RKO (cell line): ENCODE results near the gene MAP3K3.
A peak's percentile ranks its signal among the peaks of the same experiment; 100 is the strongest.

ENCODE experiments used
- DNase-seq: peaks from one replicate; pipeline ENCODE4 v3.0.0-alpha.2; 2016; ENCODE audit warnings: low spot score

MAP3K3 gene

DNA sequence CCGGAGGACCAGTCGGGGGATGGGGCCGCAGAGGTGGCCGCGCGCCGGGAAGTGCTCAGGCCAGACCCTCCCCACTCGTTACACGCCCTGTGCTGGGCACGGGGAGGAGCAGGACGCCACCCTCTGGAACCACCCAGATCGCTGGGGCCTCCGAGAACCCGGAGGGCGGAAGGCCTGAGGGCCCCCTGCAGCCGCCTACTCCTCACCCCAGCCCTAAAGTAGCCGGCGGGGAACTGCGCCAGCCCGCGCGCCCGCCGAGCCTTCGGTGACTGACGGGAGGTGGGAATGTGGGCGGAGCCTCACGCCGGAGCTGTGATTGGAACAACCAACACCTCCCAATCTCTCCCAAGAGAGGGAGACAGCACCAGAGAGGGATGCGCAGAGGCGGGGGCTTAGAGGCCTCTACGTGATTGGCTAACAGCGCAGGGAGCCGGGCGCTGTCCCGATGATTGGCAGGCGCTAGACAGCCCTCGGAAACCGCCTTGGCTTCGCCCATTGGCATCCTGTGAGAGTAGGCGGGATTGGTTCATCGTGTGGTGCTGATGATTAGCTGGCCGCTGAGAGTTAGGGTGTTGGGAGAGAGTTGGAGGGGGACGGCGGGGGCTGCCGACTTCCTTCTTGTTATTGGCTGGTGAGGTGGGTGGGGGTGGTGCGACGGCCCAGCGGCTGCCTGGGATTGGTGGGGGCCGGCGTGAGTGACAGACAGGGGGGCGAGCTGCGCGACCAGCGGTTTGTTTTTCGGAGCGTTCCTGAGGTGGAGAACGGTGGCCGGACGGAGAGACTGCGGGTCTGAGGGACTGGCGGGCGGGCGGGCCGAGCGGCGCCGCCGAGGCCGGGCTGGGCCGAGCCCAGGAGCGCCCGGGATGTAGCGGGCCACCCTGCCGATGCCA is at the start of gene MAP3K3:
MAP3K3 (plus strand) TSS at position 734 of the 890 bp plus-strand sequence. CDS start 343 bp downstream, outside the sequence.
- DNase-seq, result peak; percentile 100

DNA sequence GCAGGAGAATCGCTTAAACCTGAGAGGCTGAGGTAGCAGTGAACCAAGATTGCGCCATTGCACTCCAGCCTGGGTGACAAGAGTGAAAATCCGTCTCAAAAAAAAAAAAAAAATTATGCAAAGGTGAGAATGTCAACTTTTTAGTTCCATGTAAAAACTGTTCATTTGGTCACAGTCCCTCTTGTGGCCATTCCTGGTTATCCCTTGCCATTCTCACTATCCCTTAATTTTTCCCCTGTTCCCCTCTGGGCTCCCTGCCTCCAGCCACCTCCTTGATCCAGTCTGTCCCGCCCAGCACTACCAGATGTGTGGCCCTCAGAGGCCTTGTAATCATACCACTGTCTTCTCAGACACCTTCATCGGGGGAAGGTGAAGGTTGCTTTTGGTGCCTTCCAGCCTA is 48.6 kb upstream of the MAP3K3 start:
- DNase-seq, result no peak

DNA sequence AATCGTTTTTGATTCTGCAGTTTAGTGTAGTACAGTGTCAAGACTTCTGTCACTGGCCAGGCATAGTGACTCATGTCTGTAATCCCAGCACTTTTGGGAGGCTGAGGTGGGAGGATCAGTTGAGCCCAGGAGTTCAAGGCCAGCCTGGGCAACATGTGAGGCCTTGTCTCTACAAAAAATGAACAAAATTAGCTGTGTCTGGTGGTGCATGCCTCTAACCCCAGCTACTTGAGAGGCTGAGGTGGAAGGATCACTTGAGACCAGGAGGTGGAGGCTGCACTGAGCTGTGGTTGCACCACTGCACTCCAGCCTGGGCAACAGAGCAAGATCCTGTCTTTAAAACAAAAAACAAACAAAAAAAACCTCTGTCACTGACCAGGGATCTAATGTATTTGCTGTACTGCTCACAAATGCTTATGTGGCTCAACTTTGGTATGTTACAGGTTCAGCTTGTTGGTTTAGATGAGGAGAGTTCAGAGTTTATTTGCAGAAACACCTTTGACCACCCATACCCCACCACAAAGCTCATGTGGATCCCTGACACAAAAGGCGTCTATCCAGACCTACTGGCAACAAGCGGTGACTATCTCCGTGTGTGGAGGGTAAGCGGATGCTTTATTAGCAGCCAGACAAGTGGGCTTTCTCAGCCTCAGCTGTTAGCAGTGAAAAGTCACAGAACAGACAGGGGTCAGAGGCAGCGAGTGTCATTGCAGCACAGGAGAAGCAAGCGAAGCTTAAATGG is 44.0 kb upstream of the MAP3K3 start:
- no peak for DNase-seq

DNA sequence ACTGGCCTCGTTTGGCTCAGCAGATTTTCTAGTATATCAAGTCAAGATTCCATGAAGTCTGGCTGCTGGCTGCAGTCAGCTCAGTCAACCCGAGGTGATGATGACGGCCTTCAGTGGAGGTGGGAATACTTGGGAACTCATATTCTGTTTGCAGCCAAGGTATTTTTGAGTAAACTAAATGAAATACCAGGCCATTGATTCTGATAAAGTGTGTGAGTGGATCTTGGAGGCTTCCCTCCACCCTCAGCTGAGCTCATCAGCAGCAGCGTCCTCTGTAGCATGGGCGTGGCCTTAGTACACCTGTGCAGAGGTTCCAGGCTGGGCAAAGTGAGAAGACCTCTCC is 43.5 kb upstream of the MAP3K3 start:
- DNase-seq, result no peak

DNA sequence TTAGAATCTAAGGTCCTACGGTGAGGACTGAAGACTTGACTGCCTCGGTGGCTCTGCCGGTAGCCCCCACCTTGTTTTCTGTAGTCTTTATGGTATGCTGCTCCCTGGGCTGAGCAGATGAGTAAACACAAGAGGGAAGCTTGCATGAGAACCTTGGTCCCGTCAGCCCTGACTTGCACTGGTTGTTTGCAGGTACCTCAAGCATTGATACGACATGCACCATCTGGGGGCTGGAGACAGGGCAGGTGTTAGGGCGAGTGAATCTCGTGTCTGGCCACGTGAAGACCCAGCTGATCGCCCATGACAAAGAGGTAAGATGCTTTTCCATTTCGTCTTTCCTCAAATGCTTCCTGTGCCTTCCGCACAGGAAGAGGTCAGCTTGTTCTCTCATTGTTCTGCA is 42.6 kb upstream of the MAP3K3 start:
- no peak for DNase-seq

DNA sequence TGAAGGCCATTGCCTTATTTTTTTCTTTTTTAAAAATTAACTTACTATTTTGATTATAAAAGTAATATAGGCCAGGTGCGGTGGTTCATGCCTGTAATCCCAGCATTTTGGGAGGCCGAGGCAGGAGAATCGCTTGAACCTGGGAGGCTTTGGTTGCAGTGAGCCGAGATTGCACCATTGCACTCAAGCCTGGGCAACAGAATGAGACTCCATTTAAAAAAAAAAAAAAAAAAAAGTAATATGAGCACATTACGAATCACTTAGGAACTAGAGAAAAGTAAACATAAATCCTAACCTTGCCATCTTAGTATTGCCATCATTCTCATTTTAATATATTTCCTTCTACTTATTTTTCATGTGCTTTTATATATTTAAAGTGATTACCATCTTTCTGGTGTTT is 34.4 kb upstream of the MAP3K3 start:
- DNase-seq, result peak; percentile 22

DNA sequence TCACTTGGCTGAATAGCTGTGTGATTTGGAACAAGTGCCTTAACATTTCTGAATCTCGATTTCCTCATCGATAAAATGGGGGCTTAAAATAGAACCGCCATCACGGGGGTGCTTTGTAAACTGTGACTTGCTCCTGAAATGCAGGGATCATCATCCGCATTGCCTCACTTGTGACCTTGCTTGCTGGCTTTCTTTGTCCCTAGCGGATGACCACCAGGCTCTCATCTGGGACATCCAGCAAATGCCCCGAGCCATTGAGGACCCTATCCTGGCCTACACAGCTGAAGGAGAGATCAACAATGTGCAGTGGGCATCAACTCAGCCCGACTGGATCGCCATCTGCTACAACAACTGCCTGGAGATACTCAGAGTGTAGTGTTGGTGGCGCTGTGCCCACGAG is 33.4 kb upstream of the MAP3K3 start:
- DNase-seq, result no peak

DNA sequence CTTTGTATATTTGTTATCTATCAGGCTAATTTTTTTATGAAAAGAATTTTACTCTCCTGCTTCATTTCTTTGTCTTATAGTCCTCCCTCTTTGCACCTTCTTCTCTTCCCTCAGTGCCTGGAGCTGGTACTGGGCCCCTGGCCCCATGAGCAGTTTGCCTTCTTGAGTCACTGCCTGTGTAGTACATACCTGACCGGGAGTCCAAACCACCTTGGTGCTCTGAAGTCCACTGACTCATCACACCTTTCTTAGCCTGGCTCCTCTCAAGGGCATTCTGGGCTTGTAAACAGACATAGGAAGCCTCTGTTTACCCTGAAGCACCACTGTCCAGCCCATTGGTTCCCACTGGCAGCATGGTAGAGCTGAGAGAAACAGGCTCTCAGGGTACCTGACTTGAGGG is 32.6 kb upstream of the MAP3K3 start:
- no peak for DNase-seq

DNA sequence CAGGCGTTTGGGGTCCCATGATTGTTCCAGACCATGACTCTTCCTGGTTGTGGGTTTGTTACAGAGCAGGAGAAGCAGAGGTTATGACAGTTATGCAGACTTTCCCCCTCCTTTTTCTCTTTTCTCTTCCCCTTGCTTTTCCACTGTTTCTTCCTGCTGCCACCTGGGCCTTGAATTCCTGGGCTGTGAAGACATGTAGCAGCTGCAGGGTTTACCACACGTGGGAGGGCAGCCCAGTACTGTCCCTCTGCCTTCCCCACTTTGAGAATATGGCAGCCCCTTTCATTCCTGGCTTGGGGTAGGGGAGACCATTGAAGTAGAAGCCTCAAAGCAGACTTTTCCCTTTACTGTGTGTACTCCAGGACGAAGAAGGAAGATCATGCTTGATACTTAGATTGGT is 29.4 kb upstream of the MAP3K3 start:
- no peak for DNase-seq

DNA sequence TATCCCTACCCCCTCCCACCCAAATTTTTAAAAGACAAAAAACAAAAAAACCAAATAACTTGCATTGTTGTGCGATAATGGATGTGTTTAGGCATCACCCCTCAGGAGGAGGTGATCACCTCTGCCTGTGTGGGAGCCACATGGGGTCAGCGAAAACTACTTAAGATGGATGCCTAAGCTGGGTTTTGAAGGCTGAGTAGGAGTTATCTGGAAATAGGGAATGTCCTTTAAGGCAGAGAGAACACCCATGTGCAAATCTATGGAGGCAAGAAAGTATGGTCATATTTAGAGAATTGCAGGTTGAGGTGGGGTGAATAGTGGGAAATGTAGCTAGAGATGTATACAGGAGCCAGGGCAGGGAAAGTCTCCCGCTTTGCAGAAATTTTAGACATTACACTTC is 27.1 kb upstream of the MAP3K3 start:
- DNase-seq, result no peak

DNA sequence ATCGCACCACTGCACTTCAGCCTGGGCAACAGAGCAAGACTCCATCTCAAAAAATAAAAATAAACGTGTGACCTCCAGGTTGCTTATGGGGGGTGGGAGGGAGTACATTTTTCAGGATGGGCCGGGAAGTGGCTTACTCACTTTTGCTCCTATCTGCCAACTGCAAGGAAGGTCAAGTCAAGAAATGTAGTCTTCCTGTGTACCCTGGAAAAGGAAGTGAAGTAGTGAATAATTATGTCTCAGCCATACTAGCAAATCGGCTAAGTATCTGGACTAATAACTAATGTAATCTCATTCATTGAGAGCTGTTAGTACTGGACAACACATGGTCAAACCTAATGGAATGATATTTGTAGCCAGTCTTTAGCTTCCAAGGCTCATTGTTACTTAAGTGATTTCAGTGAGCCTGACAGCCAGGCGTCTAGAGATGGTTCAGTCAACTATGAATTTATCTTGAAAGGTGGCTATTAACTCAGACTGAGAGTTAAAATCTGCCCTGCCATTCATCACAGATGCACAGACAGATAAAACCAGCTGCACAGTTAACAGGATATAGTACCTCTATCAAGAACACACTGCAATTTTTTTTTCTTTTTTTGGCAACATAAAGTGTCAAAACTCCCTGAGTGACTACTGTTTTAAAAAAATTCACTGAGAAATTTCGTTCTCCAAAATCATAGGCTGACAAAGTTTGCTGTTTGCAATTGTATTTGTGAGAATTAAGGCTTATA is 25.2 kb upstream of the MAP3K3 start:
- no peak for DNase-seq

DNA sequence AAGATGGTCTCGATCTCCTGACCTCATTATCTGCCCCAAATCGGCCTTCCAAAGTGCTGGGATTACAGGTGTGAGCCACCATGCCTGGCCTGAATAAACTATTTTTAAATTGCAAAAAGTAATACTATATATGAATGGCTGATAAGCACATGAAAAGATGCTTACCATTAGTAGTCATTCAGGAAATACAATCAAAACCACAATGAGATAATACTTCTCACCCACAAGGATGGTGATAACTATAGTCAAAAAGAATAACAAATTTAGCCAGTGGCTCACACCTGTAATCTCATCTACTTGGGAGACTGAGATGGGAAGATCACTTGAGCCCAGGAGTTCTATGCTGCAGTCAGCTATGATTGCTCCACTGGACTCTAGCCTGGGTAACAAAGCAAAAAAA is 23.9 kb upstream of the MAP3K3 start:
- DNase-seq, result no peak

DNA sequence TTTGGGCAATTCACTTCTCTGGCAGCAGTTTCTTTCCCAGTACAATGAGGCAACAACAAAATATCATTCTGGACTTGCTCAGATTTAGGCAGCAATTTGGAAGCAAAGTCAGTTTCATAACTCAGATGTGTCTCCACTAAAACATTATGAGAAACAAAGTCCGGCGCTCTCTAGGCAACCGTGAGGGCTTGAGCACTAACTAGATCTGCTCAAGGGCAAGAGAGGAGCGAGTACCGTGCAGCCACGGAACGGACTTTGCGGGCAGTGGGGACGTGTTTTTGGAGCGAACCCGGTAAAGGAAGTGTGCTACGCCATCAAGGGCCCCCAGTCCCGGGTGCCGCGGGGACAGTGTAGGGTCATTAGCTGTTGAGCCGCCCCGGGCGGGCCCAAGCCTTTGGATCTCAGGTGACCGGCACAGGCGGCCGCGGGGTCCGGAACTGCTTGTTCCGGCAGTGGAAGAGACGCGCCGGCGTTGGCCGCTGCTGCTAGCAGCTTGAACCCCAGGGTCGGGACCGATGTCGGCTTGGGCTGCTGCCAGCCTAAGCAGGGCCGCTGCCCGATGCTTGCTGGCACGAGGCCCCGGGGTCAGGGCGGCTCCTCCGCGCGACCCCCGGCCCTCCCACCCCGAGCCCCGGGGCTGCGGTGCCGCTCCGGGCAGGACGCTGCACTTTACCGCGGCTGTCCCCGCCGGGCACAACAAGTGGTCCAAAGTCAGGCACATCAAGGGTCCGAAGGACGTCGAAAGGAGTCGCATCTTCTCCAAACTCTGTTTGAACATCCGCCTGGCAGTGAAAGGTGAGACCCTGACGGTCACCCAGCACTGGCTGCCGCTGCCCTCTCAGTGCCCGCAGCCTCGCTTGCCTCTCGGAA is 21.4 kb upstream of the MAP3K3 start, which contains the start of gene TACO1:
TACO1 (plus strand) TSS at position 327 of the 870 bp plus-strand sequence; CDS start at position 516, 189 bp downstream.
- DNase-seq, result peak; percentile 88

DNA sequence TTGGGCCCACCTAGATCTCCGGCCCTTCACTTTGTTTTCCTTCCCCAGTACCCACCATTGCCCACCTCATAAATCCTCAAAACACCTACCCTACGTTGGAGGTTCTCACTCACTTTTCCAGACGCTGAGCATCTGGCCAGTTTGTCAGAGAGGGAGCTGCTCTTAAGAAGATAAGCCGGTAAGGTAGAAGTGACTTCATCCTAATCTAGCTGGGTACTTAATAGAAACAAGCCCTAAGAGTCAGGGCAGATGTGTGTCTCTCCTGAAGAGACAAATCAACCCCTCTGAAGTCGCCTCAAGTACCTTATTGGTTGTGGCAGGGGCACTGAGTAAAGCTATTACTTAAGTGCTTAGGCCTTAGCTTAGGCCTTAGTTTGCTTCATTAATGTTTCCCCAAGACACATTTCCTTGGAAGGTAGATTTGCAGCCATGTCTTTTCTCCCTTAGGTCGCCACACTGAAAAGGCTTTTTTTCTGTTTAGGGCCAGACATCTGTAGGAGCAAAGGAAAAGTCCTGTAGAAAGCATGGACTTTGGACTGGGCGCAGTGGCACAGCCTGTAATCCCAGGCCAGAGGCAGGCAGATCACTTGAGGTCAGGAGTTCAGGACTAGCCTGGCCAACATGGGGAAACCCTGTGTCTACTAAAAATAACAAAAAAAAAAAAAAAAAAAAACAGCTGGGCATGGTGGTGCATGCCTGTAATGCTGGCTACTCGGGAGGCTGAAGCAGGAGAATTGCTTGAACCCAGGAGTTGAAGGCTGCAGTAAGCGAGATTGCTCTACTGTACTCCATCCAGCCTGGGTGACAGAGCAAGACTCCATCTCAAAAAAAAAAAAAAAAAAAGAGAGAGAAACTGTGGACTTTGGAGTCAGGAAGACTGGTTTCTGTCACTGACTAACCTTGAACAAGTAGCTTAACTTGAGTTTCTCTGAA is 20.5 kb upstream of the MAP3K3 start:
- DNase-seq, result peak; percentile 36

DNA sequence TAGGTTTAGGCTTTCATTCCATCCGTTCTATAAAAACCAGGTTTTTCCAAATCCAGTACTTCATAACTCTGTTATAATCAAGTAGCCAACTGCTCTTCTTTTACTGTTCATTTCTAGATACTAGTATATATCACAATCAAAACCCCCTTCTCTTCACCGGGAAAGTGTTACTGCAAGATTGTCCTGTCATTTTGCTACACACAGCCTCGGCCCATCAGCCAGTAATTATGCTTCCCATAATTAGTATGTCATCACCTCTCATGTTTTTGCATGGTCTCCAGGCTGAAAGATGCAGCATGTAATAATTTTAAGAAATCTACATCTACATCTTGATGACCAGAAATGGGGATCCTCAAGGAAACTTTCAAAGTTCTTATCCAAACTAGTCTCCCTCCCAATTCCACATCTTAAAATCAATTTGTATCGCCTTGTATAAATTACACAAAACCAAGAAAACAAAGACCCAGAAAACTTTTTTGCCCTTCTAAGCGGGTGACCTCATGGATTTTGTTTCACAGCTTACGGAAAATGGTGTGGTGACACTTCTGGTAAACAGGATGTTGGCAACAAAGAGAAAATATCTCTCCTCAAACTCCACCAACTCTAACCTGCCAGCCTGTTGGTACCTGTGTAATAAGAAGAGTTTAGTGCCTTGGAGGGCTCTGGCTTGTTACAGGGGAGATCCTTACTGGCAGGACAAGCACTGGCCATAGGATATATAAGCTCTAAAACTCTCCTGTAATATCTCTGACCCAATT is 12.2 kb upstream of the MAP3K3 start:
- no peak for DNase-seq

DNA sequence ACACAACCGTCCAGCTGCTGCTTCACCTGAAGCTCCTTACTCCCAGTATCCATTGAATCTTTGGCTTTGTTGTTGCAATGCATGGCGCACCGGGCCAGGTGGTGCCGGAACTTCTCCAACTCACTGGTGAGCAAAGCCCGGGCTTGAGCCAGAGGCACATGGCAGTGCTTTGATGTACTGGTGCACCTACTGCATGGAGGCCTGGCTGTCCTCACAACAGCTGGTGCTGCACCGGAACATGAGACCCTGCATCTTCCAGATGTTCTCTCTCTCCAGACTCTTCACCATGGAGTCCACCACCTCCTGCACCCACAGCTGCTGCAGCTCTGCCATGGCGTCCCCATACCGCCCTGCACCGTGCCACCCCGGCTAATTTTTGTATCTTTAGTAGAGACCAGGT is 11.4 kb upstream of the MAP3K3 start:
- no peak for DNase-seq

DNA sequence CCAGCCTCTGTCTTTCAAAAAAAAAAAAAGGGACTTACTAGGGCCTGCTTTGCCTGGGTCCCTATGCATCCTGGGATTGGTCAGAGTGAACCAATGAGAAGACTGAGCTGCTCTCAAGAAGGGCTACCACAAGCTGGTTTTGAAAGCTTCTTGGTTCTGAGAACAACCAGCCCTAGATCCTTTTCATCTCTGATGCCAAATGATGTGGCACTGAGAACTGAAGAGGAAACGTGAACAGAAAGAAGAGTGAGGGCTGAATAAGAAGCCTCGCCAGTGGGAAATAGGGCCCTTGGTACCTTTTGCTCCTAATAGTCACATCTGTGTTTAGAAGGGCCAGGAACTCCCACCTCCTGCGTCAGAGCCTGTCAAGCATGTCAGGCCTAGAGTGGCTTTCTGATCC is 10.9 kb upstream of the MAP3K3 start:
- no peak for DNase-seq

DNA sequence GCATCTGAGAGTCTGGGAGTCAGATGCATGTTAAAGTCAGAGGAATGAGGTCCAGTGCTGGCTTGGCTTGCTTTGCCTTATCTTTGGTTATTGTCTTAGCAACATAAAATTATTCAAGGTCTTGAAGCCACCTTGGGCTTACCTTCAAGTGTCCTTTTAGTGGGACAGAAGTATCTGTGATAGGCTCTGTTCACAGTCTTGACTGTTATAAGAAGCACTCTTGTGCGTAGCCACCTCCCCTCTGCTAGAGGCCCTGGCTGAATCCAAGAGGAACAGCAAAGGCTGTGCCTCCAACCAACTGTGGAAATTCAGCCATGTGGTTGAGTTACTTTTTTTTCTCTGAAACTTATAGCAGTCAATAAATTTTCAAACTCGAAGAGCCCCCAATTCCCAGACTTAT is 8.6 kb upstream of the MAP3K3 start:
- no peak for DNase-seq

DNA sequence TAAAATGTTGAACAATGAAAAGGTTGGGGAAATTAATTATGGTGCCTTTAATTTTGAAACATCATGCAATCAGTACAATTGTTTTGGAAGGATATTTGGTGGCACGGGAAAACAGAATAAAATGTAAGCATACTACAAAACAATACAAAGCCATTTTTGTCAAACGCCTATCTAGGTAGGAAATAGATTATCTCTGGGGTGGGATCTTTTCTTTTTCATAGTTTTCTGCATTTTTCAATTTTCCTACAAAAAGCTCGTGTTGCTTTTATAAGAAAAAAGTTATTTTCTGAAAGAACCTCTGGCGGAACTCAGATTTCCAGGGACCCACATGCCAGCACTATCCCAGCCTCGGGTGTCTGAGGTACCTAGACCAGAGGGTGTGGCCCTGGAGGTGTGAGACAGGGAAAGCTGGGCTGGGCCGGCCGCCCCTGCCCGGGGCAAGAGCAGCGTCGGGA is 961 bp upstream of the MAP3K3 start:
- DNase-seq, result no peak
